HG02884 (cell line): ENCODE measurements around the gene SUSD6.
A peak's percentile ranks its signal among the peaks of the same experiment; 100 is the strongest.

Source experiments
- ATAC-seq: cut with Tn5 transposase; IDR thresholded peaks from one replicate; pipeline ENCODE4 v1.9.1; 2021; ENCODE audit warnings: mild to moderate bottlenecking, moderate library complexity; ENCODE audit not compliant: unreplicated experiment

SUSD6 gene, protein sequence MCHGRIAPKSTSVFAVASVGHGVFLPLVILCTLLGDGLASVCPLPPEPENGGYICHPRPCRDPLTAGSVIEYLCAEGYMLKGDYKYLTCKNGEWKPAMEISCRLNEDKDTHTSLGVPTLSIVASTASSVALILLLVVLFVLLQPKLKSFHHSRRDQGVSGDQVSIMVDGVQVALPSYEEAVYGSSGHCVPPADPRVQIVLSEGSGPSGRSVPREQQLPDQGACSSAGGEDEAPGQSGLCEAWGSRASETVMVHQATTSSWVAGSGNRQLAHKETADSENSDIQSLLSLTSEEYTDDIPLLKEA

DNA sequence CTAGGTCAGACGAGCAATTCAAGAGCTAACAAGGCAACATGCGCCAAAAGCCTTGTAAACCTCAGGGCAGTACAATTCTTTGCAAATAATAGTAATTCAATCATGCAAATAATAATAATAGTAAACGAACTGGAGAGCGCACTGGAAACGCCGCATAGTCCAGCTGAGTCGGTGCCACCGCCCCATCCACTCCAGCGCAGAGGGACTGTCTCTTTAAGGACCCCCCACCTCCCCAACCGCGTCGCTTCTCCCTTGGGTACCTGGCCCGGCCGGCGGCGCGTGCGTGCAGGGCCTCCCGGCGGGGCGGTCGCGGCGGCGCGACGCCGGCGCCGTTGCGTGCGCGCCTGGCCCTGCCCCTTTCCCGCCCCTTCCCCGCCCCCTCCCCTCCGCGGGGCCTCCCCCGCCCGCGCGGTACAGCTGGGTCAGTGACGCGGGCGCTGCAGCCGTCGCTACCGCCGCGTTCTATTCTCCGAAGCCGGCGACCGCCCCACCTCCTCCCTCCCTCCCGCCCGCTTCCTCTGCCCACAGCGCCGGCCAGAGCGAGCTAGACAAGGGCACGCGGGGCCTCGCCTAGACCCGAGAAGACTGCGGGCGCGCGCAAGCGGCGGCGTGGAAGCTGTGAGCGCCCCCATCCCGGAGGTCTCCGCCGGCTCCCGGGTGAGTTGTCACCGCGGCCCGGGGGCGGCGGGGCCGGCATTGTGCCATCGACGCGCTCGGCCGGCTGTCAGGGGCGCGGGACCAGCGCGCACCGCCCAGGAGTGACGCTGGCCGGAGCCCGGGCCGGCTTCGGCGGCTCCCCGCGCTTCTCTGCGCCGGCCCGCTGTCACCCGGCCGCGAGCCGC is at the start of gene SUSD6:
Gene SUSD6 (plus strand): TSS at position 425 of the 842 bp plus-strand sequence. CDS start 46,997 bp downstream, outside the sequence.
- ATAC-seq: peak; percentile 46

DNA sequence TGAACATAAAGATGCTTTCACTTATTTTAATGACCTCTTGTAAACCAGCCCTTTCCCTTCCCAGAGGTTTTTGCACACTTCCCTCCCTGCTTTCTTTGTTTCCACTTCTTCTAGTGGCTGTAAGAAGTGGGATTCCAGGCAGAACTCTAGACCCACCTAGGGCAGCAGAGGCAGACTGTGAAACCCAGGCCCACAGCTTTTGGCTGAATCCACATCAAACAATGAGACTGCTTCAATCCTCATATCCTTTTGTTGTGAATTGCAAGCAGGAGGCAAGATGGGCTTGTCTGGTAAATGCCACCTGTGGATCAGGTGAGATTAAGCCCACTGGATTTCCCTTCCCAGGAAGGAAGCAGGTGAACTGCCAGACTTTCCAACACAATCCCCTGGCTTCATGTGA is 49.5 kb upstream of the SUSD6 start:
- no peak for ATAC-seq

DNA sequence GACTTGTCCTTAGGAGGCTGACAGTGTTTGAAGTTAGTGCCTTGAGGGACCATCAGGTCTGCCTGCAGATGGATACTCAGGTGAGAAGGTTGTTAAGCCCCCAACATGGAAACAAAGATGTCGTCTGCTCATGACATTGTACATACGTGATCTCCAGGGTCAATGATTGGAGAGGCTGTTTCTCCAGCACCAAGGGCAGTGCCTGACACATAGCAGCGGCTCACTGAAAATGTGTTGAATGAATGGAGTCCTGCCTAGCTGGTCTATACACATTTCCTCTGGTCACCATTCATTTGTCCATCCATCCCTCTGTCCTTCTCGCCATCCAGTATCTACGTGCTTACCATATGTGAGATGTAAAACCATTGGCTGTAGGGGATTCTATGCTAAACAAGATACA is 43.8 kb upstream of the SUSD6 start:
- no peak for ATAC-seq

DNA sequence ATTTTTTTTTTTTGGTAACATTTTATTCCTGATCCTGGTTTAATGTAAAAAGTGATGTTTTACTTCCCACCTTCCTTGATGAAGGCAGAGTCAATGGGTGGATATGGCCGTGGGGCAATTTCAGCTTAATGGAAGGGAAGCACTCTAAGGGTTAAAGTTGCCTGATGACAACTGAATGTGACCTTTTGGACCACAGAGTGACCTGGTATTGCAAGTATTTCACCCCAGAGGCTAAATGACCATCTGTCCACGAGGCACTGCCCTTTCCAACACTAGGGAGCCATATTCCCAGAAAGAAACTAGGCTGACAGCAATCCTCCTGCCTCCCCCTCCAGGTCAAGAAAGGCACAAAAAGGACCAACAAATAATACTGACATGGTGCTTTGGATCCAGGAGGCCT is 41.5 kb upstream of the SUSD6 start:
- ATAC-seq: no peak

DNA sequence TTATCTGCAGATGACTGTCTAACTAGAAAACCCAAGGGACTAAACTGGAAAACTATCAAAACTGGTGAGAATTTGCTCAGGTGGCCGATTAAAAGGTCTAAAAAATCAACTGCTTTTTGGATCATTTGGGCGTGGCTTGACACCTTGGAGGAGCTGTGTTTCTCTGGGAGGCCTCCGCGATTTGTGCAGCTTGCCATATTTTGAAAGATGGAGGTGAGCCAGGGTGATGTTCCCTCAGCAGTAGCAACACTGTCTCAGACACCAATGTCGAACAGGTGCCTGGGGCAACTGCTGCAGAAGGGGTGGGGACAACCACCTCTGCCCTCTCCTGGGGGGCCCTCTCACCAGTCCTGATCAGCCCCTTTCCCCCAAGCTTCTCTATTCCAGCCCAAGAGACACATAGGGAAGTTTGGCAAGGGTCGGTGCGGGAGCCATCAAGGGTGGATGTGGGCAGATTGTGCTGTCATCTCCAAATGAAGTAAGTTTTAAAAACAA is 40.5 kb upstream of the SUSD6 start:
- no peak for ATAC-seq

DNA sequence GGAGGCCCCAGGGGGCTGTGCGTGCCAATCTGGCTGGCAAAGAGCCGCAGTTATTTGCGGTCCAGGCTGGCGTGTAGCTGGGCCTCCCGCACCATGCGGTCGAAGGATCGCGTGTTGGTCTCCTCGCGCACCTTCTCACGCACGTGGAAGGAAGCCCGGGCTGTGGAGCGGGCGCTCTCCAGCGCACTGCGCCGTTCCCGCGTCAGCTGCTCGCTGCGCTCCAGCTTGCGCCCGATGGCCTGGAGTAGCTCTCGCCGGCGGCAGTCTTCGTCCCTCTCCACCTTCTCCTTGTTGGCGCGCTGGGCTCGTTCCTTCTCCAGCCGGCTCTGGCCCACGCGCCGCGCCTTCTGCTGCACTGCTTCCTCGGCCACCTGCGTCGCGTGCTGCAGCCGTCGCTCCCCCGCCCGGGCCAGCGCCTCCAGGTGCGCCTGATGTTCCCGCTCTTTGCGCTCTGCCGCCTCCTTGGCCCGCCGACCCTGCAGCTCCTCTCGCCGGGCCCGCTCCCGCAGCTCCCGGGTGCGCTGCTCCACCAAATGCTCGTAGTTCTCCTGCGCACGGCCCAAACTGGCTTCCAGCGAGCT is 39.9 kb upstream of the SUSD6 start:
- ATAC-seq: no peak

DNA sequence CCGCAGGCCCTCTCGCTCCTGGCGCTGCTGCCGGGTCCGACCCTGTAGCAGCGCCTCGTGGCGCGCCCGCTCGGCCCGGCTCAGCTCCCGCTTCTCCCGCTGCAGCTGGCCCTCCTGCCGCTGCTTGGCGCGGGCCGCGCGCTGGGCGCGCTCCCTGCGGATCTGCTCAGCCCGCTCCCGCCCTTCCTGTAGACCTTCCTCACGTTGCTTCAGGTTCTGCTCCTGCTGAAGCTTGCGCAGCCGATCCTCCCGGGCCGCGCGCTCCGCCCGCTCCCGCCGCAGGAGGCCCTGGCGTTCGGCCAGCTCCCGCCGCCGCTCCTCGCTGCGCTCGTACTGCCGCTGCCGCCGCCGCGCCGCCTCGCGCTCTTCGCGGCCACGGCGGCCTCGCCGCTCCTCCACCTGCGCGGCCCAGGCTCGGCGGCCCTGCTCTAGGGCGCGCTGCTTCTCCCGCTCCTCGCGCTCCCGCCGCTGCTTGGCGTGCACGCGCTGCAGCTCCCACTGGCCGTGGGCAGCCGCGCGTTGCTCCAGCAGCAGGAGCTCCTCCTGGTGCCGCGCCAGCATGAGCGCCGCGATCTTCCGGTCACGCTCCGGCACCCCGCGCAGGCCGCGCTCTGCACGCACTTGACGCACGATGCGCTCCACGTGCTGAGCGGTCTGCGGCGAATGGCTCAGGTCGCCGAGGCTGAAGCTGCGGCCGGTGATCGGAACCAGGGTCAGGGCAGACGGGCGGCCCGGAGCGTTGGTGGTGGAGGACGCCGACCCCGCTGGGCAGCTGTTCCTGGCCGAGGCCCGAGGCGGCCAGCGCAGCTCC is 39.2 kb upstream of the SUSD6 start:
- ATAC-seq: no peak

DNA sequence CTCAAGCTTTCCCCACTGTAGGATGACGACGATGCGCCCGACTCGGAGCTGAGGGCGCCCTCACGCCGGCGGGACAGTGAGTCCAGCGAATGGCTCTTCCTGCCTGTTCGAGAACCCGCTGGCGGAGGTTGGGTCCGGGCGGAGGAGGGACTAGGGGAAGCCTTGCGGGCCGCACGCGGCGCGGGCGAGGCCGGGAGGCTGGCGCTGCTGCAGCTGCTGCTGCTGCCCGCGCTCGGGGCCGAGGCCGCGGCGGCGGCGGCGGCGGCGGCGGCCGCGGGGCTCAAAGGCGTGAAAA is 38.6 kb upstream of the SUSD6 start:
- ATAC-seq: no peak

DNA sequence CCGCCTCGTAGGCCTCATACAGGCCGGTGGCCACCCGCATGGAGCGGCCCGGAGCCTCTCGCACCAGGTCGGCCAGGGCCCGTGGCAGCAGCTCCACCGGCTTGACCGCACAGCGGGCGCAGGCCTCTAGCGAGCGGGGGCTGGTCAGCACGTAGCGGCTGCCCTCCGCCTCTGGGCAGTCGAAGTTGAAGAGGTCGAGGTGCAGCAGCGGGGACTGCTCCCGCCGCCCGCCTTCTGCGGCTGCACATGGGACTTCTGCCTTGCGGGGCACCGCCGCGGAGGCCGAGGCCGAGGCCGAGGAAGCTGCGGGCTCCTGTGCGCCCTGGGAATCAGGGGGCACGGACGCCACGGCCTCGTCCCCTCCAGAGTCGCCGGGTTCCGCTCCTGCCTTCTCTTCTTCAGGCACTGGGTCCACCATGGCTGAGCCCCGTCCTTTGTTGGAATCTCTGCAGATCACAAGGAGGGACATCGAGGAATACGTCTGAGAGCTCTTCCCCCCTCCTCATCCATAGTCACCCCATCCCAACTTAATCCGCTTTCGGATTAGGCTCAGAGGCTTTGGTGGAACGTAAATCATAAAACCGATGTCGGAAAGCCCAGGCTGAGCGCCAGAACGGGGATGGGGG is 38.1 kb upstream of the SUSD6 start:
- no peak for ATAC-seq

DNA sequence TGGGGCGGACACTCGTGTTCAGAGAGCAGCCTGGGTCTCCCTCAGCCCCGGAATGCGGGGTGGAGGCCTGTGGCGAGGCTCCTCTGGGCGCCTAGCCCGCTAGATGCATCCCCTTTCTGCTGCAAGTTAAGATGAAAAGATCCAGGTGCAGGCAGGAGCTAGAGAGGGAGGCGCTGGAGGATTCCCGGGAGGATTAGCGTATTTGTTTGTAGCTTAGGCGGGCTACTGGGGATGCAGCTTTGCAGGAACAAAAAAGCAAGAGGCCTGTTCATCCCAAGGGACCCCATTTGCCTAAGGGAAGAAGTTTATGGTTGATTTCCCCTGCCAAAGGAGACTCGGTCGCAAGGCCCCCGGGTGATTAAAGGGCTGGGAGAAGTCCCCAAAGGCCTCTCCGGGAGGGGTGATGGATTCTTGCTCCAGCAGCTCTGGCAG is 37.5 kb upstream of the SUSD6 start:
- no peak for ATAC-seq

DNA sequence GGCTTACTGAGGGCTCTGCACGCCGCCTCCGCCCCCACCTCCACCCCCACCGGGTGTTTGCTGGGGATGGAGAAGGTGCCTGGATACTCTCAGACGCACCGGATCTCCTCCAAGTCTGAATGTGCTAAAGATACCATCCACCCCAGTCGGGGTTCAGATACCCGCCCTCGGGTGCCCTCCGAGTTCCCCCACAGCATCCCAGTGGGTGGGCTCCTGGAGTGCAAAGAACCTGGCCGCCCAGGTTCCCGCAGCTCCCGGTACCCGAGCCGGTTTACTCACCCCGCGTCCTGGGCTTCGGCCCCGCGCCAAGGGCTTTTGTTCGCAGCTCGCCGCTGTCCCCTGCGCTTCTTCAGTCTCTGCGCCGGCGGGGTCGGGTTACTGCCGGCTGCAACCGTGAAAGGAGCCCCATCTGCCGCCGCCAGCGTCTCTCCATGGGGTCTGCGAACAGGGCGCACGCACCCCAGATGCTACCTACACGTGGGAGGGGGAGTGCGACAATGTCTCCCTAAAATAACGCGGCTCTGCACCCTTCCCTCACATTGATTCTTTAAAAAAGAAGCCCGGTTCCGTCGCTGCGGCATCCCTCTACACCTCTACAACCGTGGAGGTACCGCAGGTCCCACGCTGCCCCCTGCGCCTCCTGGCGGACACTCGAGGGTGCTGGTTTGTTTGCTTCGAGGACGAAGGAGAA is 37.0 kb upstream of the SUSD6 start, which contains the start of gene CCDC177:
Gene CCDC177 (minus strand): TSS at position 609 of the 691 bp plus-strand sequence. CDS start 1,249 bp downstream, outside the sequence.
- no peak for ATAC-seq

DNA sequence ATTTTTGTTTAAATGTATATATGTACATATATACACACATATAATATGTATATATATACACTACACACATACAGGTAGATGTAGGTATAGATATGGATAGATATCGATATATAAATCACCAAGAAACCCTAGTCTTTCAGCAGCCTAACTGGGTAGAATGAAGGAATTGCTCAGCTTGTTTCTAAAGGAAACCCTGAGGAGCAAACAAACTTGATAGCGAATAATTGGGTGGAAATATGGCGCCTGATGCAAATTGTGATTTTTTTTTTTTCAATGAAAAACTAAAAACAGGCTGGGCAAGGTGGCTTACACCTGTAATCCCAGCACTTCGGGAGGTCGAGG is 36.5 kb upstream of the SUSD6 start:
- no peak for ATAC-seq

DNA sequence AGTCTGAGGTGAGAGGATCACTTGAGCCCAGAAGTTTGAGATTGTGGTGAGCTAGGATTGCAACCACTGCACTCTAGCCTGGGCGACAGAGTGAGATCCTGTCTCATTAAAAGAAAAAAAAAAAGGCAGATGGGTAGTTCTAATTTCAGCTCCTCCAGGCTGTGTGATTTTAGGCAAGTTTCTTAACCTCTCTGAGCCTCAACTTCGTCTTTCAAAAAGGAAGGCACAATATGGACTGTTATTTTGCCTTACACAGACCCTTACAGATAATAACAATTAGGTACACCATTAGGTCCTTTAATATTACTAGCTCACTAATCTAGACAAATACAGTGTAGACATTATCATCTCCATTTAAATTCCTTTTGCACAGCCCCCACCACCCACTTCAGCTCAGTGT is 31.9 kb upstream of the SUSD6 start:
- no peak for ATAC-seq

DNA sequence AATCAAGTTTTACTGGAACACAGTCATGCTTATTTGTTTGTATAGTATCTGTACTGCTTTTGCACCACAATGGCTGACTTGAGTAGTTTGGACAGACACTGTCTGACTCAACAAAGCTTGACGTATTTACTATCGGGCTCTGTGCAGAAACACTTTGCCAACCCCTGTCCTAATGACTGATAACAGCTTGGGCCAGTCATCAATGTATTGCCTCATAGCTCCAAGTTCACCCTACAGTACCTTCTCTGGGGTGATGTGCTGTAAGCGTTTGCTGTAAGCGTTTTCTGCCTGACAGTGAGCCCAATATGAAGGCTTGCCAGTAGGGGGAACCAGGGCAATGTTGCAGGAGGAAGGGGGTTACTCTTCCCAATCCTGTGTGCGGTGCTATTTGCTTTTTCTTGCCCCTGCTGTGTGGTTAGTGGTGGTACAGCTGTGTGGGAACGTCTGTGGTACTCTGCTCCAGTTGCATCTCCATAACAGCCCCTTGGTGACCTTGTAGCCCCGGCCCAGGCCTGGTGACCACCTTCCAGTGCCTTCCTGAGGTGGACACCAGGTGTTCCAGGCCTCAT is 31.3 kb upstream of the SUSD6 start:
- ATAC-seq: no peak

DNA sequence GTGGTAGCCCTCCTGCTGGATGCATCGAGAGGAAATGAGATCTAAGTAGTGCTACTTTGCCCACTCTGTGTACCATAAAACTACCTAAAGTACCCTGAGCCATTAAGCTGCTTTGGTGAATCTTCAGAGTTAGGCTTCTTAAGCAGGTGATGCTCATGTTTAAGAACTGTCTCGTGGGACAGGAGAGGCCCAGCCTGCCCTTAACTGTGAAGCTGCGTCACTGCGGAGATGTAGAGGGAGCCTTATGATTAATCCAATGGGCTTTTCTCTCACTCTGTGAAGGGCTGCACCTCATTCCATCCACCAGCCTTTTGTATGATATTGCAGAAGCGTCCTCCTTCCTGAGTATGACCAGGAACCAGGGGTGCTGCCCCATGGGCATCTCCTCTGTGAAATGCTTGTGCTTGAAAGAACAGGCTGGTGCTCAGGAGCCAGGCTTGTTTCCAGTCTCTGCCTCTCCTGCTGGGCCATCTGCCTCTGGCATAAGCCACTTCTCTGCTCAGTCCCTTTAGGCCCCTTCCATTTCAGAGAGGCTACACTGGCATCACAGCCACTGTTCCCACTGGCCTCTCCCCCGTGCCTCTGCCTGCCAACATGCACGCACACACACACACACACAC is 30.0 kb upstream of the SUSD6 start:
- ATAC-seq: no peak

DNA sequence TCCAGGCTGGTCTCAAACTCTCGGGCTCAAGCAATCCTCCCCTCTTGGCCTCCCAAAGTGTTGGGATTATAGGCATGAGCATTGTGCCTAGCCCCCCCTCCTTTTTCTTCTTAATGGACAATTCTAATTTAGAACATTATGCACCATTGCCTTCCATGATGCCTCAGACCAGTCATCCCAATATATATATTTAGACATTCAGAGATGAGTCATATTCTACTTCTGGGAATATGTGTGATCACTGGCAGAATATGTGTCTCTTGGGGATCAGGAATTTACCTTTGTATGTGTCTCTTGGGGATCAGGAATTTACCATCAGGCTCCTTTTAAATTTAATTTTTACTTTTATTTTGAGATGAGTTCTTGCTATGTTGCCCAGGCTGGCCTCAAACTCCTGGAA is 29.2 kb upstream of the SUSD6 start:
- ATAC-seq: no peak

DNA sequence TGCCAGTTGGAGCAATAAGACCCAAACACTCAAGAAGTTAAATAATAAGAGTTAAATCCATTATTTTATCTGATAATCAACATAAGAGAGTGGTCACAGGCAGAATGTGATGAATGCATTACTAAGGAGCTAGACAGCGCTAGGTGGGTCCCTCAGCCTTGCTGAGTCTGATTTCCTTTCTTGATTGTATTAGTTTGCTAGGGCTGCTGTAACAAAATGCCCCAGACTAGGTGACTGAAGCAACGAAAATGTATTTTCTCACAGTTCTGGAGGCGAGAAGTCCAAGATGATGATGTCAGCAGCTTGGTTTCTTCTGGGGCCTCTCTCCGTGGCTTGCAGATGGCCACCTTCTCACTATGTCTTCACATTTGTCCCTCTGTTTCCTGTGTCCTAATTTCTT is 28.6 kb upstream of the SUSD6 start:
- ATAC-seq: no peak

DNA sequence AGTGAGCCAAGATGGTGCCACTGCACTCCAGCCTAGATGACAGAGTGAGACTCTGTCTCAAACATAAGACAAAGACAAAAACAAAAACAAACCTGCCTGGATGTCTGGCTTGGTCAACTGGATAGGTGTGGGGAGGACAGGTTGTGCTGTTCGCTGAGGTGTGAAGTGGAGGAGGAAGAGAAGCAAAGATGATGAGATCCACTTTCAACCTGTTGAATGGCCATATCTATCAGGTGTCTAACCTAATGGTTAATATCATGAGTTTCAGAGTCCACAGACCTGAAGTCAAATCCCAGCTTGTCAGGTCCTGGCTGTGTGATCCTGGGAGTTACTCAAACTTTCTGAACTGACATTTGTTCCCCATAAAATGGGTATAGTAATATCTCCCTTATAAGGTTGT is 27.0 kb upstream of the SUSD6 start:
- no peak for ATAC-seq

DNA sequence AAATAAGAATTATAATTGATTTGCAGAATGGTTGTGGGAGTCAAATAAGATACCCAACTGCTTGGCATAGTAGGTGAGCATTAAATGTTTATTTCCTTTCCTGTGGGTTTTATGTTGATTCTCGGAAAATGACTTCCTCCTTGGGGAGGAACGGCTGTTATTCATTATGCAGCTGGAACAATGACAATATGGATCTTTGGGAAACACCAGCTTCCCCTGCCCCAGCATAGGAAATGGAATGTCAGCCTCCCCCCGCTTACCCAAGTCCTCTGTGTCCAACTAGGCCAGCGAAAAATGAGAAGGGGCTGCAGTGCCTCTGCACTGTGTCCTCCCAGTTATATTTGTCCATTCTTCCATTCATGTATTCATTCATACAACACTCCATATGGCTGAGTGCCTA is 25.0 kb upstream of the SUSD6 start:
- no peak for ATAC-seq
